22Rv1 (cell line): ENCODE results near the gene NAV3.

Experiments used
- H3K27ac ChIP-seq: fragments of 450-650 bp; 2 replicates; pipeline ENCODE4 v1.5.1; 2017
- ZFX ChIP-seq: fragments of 450-650 bp; IDR thresholded peaks from 2 replicates; pipeline ENCODE4 v1.6.1; 2017; ENCODE audit warnings: antibody characterized with exemption, borderline replicate concordance
- TF ChIP-seq, protein P1 (sequence below): fragments of 450-650 bp; IDR thresholded peaks from 2 replicates; pipeline ENCODE4 v1.5.1; 2017; ENCODE audit warnings: mild to moderate bottlenecking

The NAV3 gene

DNA sequence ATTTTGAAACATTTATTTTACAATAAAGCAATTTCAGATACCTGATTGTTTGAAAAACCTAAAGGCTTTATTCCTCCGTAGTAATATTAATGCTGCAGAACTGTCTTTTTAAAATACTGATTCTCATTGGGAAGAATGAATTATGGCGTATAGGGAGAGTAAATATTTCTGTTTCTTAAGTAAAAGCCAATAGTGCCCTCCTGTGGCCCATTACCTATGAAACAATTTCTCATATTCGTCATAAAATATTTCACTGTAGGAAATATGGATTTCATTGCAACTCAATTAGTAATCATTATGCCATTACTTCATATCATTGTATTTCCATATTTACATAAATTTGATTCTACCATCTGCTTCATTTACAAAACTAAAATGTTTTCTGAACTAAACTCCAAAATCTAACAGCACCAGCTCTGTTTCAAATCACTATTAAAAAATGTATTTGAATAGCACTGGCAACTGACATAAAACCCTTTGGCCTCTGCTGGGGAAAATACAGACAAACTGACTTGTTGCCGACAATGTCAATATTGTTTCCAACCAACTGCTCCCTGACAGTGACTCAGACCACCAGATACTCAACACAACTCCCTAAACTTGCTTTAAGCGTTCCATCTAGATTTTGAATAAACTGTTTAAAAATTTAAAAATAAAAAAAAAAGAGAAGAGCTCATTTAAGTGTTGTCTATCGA, 290.3 kb downstream of the NAV3 start:
- TF ChIP-seq, protein P1, sequence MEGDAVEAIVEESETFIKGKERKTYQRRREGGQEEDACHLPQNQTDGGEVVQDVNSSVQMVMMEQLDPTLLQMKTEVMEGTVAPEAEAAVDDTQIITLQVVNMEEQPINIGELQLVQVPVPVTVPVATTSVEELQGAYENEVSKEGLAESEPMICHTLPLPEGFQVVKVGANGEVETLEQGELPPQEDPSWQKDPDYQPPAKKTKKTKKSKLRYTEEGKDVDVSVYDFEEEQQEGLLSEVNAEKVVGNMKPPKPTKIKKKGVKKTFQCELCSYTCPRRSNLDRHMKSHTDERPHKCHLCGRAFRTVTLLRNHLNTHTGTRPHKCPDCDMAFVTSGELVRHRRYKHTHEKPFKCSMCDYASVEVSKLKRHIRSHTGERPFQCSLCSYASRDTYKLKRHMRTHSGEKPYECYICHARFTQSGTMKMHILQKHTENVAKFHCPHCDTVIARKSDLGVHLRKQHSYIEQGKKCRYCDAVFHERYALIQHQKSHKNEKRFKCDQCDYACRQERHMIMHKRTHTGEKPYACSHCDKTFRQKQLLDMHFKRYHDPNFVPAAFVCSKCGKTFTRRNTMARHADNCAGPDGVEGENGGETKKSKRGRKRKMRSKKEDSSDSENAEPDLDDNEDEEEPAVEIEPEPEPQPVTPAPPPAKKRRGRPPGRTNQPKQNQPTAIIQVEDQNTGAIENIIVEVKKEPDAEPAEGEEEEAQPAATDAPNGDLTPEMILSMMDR, result peak; percentile 67
- TF ChIP-seq ZFX, result no peak
- H3K27ac ChIP-seq, result no peak overlapping the region

DNA sequence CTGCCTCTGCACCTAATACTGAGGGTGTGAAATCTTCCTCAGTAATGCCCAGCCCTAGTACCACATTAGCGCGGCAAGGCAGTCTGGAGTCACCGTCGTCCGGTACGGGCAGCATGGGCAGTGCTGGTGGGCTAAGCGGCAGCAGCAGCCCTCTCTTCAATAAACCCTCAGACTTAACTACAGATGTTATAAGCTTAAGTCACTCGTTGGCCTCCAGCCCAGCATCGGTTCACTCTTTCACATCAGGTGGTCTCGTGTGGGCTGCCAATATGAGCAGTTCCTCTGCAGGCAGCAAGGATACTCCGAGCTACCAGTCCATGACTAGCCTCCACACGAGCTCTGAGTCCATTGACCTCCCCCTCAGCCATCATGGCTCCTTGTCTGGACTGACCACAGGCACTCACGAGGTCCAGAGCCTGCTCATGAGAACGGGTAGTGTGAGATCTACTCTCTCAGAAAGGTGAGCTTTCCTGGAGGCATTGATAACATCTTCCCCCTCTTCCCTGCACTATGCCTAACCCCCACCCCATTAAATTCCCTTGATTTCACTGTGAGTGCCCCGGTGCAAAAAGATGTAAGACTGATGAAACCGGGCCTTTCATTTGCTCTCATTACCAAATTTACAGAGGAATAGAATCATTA, 291.4 kb downstream of the NAV3 start:
- no peak for TF ChIP-seq ZFX
- TF ChIP-seq, protein P1, result no peak
- no peak overlapping the region for H3K27ac ChIP-seq

DNA sequence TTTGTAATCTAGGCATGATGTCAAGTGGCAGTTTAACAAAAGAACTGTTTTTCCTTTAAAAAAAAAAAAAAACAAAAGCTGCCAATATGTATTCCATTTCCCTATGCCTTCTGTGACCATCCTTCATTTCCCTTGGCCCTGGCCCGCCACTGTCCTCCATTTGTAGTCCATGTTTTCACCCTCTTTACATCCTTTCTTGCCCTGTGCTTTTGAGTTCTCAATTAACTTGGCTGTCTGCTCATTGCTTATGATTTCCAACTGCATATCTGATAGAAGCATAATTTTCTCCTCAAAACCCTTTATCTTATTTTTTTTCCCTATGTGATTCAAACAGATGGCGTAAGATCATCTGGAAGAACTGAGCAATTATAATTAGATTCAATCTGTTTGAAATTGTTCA, 297.5 kb downstream of the NAV3 start:
- no peak overlapping the region for H3K27ac ChIP-seq
- no peak for TF ChIP-seq ZFX

DNA sequence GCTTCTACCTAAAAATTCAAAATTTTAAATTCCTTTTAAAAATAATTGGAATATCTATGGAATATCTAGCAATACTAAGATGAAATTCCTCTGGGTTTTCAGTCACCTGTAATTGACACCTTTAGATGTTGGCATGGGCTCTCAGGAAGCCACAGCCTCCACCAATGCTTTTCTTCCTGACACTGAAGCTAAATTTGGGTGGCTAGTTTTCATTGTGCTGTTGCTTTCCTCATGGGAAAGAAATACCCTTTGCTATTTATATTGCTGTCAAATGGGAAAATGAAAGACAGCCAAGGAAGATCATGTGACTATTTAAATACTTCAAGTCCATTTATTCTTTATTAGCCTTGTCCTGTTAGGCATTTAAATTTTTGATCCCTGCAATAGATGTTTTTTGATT, 313.0 kb downstream of the NAV3 start:
- TF ChIP-seq ZFX, result no peak
- TF ChIP-seq, protein P1, result no peak
- H3K27ac ChIP-seq, result no peak overlapping the region

DNA sequence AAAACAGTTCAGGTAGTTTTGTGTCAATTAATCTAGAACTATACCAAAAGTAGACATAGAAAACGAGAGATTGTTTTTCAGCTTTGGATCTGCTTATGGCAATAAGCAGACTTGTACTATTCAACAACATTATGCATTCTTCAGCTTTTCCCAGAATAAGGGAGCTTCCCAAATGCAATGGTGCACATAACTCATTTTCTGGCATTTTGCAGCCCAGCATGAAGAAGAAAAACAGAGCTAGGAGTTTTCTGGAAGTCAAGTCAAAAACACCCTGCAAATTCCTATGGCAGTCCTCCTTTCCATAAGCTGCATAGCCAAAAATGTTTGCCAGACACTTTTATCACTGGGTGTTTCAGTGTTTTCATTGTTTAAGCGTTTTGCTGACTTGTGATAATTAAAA, 314.7 kb downstream of the NAV3 start:
- no peak for TF ChIP-seq ZFX
- TF ChIP-seq, protein P1, result no peak
- no peak overlapping the region for H3K27ac ChIP-seq

DNA sequence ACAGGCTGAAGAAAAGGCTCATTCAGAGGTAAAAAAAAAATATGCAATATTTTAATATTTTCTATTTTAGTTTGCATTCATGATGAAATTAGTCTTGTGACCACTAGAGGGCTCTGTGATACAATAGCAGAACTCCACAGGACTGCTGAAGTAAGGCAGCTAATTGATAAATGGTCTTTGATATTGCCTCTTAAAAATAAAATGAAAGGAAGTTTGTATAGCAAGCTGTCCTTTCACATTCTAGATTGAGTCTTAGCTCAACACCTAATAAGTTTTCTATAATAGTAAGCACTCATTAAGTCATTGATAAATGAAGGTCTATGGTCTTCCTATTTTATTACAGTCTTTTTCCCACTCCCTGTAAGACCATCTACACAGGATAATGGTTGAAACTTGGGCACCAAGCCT, 315.7 kb downstream of the NAV3 start:
- no peak overlapping the region for H3K27ac ChIP-seq
- TF ChIP-seq, protein P1, result peak; percentile 99
- TF ChIP-seq ZFX, result no peak

DNA sequence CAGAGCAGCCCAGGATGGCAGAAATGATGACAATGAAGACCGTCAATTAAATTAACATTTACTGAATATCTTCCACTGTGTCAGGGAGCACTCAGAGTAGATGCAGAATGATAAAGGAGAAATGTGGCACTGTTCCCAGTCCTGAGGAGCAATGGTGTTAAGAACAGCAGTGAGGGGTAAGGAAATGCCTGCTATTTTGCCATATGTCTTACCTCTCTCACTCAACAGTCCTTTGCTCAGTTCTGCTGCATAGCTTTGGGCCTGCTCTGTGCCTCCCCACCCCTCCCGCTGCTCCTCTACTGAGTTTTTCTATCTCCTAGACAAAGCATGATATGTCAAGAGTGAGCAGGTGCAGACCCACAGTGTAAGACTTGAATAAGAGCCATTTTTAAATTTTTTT, 318.8 kb downstream of the NAV3 start:
- H3K27ac ChIP-seq, result no peak overlapping the region
- TF ChIP-seq, protein P1, result no peak
- no peak for TF ChIP-seq ZFX
